ENCODE results near the gene TSPAN17. TPM values are rescaled to one million over a fixed set of nuclear protein-coding genes. Genes with fewer than 3 reads are reported as not detected.

Gene TSPAN17
- total and polyA plus RNA-seq, 10 of the 15 experiments (the other 5 are each of a cell fraction or from before 2014, with no cell fraction given): 0.24 to 17.1 (median 10.4) TPM

- TF ChIP-seq HSF1 (IDR thresholded peaks at IDR 0.05; ENCODE audit: low read depth, low read length): no peak
- TF ChIP-seq, protein P1, sequence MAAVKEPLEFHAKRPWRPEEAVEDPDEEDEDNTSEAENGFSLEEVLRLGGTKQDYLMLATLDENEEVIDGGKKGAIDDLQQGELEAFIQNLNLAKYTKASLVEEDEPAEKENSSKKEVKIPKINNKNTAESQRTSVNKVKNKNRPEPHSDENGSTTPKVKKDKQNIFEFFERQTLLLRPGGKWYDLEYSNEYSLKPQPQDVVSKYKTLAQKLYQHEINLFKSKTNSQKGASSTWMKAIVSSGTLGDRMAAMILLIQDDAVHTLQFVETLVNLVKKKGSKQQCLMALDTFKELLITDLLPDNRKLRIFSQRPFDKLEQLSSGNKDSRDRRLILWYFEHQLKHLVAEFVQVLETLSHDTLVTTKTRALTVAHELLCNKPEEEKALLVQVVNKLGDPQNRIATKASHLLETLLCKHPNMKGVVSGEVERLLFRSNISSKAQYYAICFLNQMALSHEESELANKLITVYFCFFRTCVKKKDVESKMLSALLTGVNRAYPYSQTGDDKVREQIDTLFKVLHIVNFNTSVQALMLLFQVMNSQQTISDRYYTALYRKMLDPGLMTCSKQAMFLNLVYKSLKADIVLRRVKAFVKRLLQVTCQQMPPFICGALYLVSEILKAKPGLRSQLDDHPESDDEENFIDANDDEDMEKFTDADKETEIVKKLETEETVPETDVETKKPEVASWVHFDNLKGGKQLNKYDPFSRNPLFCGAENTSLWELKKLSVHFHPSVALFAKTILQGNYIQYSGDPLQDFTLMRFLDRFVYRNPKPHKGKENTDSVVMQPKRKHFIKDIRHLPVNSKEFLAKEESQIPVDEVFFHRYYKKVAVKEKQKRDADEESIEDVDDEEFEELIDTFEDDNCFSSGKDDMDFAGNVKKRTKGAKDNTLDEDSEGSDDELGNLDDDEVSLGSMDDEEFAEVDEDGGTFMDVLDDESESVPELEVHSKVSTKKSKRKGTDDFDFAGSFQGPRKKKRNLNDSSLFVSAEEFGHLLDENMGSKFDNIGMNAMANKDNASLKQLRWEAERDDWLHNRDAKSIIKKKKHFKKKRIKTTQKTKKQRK (IDR thresholded peaks at IDR 0.05; ENCODE audit: low read depth, low read length): no peak
Observed at GRCh38 chr5:176639208-176639607, 8.1 kb upstream of the TSPAN17 start (continued).

DNA sequence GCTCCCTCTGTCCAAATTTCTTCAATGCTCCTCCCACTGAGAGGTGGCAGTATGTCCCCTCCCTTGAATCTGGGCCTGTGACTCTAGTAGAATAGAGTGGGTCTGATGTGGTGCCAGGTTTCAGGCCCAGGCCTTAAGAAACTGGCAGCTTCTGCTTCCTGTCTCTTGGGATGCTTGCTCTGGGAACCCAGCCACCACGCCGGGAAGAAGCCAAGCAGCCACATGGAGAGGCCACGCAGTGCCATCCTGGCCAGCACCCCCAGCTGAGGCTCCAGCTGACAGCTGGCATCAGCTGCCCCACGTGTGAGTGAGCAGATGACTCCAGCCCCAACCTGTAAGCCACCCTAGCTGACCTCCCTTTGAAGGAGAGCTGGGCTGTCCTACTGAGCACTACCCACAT is 7.3 kb upstream of the TSPAN17 start:
- WGBS (ENCODE audit: insufficient coverage, insufficient replicate concordance, low lambda C conversion rate, missing lambda C conversion rate): 58% methylated on average over 4 of the region's 4 CpGs
- H3K79me2 ChIP-seq (ENCODE audit: control insufficient read depth, insufficient read depth, low read length): no peaks in the 10 kb centered on the region
- ChIA-PET SMC1A (ENCODE audit: uncharacterized antibody, unreplicated experiment) (no interaction called here), CTCF (interaction anchor here (0.9 kb wide), 1 partner anchor 11 kb away, joined by 3 read pairs; no protein-coding TSS in a partner anchor), POLR2A (no interaction called here), RAD21 (ENCODE audit: unreplicated experiment) (no interaction called here)
- no peak overlapping the region for H3K4me2 ChIP-seq (ENCODE audit: control insufficient read depth, insufficient read depth)
- no TSS peak for BruUV-seq (replicated peaks)
- ATAC-seq: no peak
- H3K36me3 ChIP-seq (ENCODE audit: control insufficient read depth in 2 of 2, insufficient read depth in 2 of 2, low read length in 1 of 2): no peaks in the 10 kb centered on the region
- FAIRE-seq: no peak
- H3K27ac ChIP-seq (ENCODE audit: control insufficient read depth, insufficient read depth): no peak overlapping the region
- H3K9me3 ChIP-seq (replicated peaks; ENCODE audit: control insufficient read depth, insufficient read depth, low read length): no peaks in the 10 kb centered on the region; the same call in 2 of the 3 replicates
- no peak for DNase-seq (ENCODE audit: low read depth, low spot score)
- in situ Hi-C loops (cut with MboI) (no loop called here), intact Hi-C loops (cut with micrococcal nuclease; ENCODE audit: unreplicated experiment) (loop anchor here (10.0 kb wide), 1 partner anchor 225 kb away; the partner anchor contains the start of gene CLTB)
- no peak overlapping the region for H2AFZ ChIP-seq (ENCODE audit: control insufficient read depth, low read depth, low read length)
- H3K4me1 ChIP-seq (ENCODE audit: control insufficient read depth, insufficient read depth, low read length): no peaks in the 10 kb centered on the region
- H3K4me3 ChIP-seq: no peak overlapping the region
- no peaks in the 10 kb centered on the region for H3K27me3 ChIP-seq (replicated peaks in 1 of 2; ENCODE audit: control insufficient read depth in 2 of 2, insufficient read depth in 2 of 2, low read length in 1 of 2)
- no peak overlapping the region for H3K9ac ChIP-seq (ENCODE audit: control insufficient read depth, insufficient read depth, low read length)
- no peaks in the 10 kb centered on the region for H4K20me1 ChIP-seq (ENCODE audit: control insufficient read depth, insufficient read depth)
- TF ChIP-seq SRF (IDR thresholded peaks at IDR 0.05; ENCODE audit: low read depth in 2 of 2, low read length in 2 of 2) (no peak), PAX8 (IDR thresholded peaks at IDR 0.05) (no peak), CHD4 (IDR thresholded peaks at IDR 0.05) (no peak), MEF2B (IDR thresholded peaks at IDR 0.05; ENCODE audit: partially characterized antibody, poor library complexity, severe bottlenecking) (no peak), RFX5 (IDR thresholded peaks at IDR 0.05; ENCODE audit: low read depth, low read length) (no peak), ATF2 (IDR thresholded peaks at IDR 0.05; ENCODE audit: low read length) (no peak), NR2C1 (IDR thresholded peaks at IDR 0.05) (no peak), CUX1 (IDR thresholded peaks at IDR 0.05; ENCODE audit: insufficient replicate concordance, low read depth, low read length) (no peak), SIN3A (IDR thresholded peaks at IDR 0.05; ENCODE audit: low read depth, low read length) (no peak)
